MM.1S (cell line): ENCODE measurements around the gene SPDEF.

Experiments used
- DNase-seq: peaks from one replicate; pipeline ENCODE4 v3.0.0-alpha.2; 2015
- H2AFZ ChIP-seq: fragments of 300-600 bp; sonication (generic); 2 replicates; pipeline ENCODE4 v1.6.0; 2016; ENCODE audit warnings: antibody characterized with exemption, low read length
- H3F3A ChIP-seq: fragments of 300-600 bp; sonication (generic); 2 replicates; pipeline ENCODE4 v1.6.1; 2016; ENCODE audit warnings: mild to moderate bottlenecking, antibody characterized with exemption, low read length, moderate library complexity, mixed read lengths; ENCODE audit not compliant: insufficient read depth
- H3K27ac ChIP-seq: fragments of 300-600 bp; sonication (generic); 2 replicates; pipeline ENCODE4 v1.5.1; 2016; ENCODE audit warnings: mild to moderate bottlenecking, low read length
- H3K27me3 ChIP-seq: fragments of 300-600 bp; sonication (generic); replicated peaks from 2 replicates; pipeline ENCODE4 v1.6.0; 2016; ENCODE audit warnings: low read length; ENCODE audit not compliant: insufficient read depth
- H3K36me3 ChIP-seq: fragments of 300-600 bp; sonication (generic); replicated peaks from 2 replicates; pipeline ENCODE4 v1.6.1; 2016; ENCODE audit warnings: mild to moderate bottlenecking, low read length, mixed read lengths; ENCODE audit not compliant: insufficient read depth
- H3K4me1 ChIP-seq: fragments of 300-600 bp; sonication (generic); 2 replicates; pipeline ENCODE4 v1.6.1; 2016; ENCODE audit warnings: low read length, mixed read lengths
- H3K4me2 ChIP-seq: fragments of 300-600 bp; sonication (generic); 2 replicates; pipeline ENCODE4 v1.6.0; 2016; ENCODE audit warnings: low read depth, low read length
- H3K4me3 ChIP-seq: fragments of 300-600 bp; sonication (generic); 2 replicates; pipeline ENCODE4 v1.5.1; 2016; ENCODE audit warnings: low read length, mixed read lengths
- H3K79me2 ChIP-seq: fragments of 300-600 bp; sonication (generic); 2 replicates; pipeline ENCODE4 v1.6.1; 2016; ENCODE audit warnings: mixed run types, low read length, mixed read lengths
- H3K9ac ChIP-seq: fragments of 300-600 bp; sonication (generic); 2 replicates; pipeline ENCODE4 v1.6.1; 2016; ENCODE audit warnings: low read length, mixed read lengths
- H3K9me2 ChIP-seq: fragments of 300-600 bp; sonication (generic); replicated peaks from 2 replicates; pipeline ENCODE4 v1.6.1; 2016; ENCODE audit warnings: mild to moderate bottlenecking, low read length, mixed read lengths; ENCODE audit not compliant: insufficient read depth
- H3K9me3 ChIP-seq: fragments of 300-600 bp; sonication (generic); replicated peaks from 2 replicates; pipeline ENCODE4 v1.6.1; 2016; ENCODE audit warnings: mild to moderate bottlenecking, low read length, mixed read lengths; ENCODE audit not compliant: insufficient read depth
- H4K20me1 ChIP-seq: fragments of 300-600 bp; sonication (generic); 2 replicates; pipeline ENCODE4 v1.6.1; 2016; ENCODE audit warnings: mild to moderate bottlenecking, low read length, moderate library complexity, mixed read lengths; ENCODE audit not compliant: insufficient read depth
- CTCF ChIP-seq: fragments of 300-600 bp; sonication (generic); IDR thresholded peaks from 2 replicates; pipeline ENCODE4 v1.5.1; 2016; ENCODE audit warnings: antibody characterized with exemption, low read length, mixed read lengths
- EZH2 ChIP-seq: fragments of 300-600 bp; sonication (generic); optimal IDR thresholded peaks from 2 replicates; pipeline ENCODE3; 2017; ENCODE audit warnings: low read depth, mild to moderate bottlenecking, antibody characterized with exemption, low read length, mixed read lengths
- EZH2phosphoT487 ChIP-seq: fragments of 300-600 bp; sonication (generic); IDR thresholded peaks from 2 replicates; pipeline ENCODE4 v1.6.1; 2018; ENCODE audit warnings: antibody characterized with exemption, low read length

Gene SPDEF

GRCh38 chr6:34553146-34553545 is 3.0 kb downstream of the SPDEF start:
- Histone ChIP-seq H3F3A (no peaks in the 10 kb centered on the region), H2AFZ (no peak overlapping the region), H3K9me3 (no peaks in the 10 kb centered on the region), H3K9ac (no peak overlapping the region), H3K27me3 (peaks cover 5% of the 10 kb centered on the region; the same call in 1 of the 2 replicates), H3K79me2 (no peaks in the 10 kb centered on the region), H3K4me2 (no peak overlapping the region), H3K36me3 (no peaks in the 10 kb centered on the region), H3K4me3 (no peak overlapping the region), H3K9me2 (no peaks in the 10 kb centered on the region), H4K20me1 (no peaks in the 10 kb centered on the region), H3K4me1 (no peaks in the 10 kb centered on the region), H3K27ac (no peak overlapping the region)
- TF ChIP-seq CTCF (no peak), EZH2phosphoT487 (no peak), EZH2 (no peak)
- no peak for DNase-seq

GRCh38 chr6:34552620-34553019 is 3.5 kb downstream of the SPDEF start:
- H3K36me3 ChIP-seq = no peaks in the 10 kb centered on the region
- H3K27ac ChIP-seq = no peak overlapping the region
- H2AFZ ChIP-seq = no peak overlapping the region
- no peak overlapping the region for H3K4me2 ChIP-seq
- no peak overlapping the region for H3K4me3 ChIP-seq
- no peak overlapping the region for H3K9ac ChIP-seq
- no peaks in the 10 kb centered on the region for H3K79me2 ChIP-seq
- H4K20me1 ChIP-seq = no peaks in the 10 kb centered on the region
- no peaks in the 10 kb centered on the region for H3K9me2 ChIP-seq
- H3F3A ChIP-seq = no peaks in the 10 kb centered on the region
- peaks cover 5% of the 10 kb centered on the region; the same call in 1 of the 2 replicates for H3K27me3 ChIP-seq
- DNase-seq = no peak
- no peaks in the 10 kb centered on the region for H3K4me1 ChIP-seq
- no peaks in the 10 kb centered on the region for H3K9me3 ChIP-seq
- TF ChIP-seq EZH2phosphoT487 (no peak), EZH2 (no peak), CTCF (no peak)

DNA sequence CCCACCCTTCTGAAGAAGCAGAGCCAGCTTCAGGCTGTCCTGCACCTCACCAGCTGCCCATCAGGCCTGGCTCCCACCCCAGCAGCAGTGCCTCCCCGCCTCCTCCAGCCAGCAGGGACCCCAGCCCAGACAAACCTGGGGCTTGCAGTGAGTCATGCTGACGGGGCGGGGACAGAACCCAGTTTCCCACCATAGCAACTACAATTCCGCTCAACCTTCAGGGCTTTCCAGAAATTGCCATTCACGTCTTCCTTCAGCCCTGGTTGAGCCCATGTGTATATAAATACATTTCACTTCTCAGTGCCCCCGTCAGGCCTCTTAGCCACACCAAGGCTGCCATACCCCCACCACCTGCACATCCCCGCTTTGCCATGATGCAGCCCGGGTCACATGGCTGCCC is 4.4 kb downstream of the SPDEF start:
- Histone ChIP-seq H3K9me3 (no peaks in the 10 kb centered on the region), H3K4me3 (no peak overlapping the region), H3K9ac (no peak overlapping the region), H3K4me2 (no peak overlapping the region), H3K27me3 (peaks cover 5% of the 10 kb centered on the region; the same call in 1 of the 2 replicates), H4K20me1 (no peaks in the 10 kb centered on the region), H3F3A (no peaks in the 10 kb centered on the region), H3K9me2 (no peaks in the 10 kb centered on the region), H3K27ac (no peak overlapping the region), H3K4me1 (no peaks in the 10 kb centered on the region), H3K36me3 (no peaks in the 10 kb centered on the region), H2AFZ (no peak overlapping the region), H3K79me2 (no peaks in the 10 kb centered on the region)
- DNase-seq = no peak
- TF ChIP-seq EZH2 (no peak), CTCF (no peak), EZH2phosphoT487 (no peak)
